NK-92 treated with Interleukin-12 subunit alpha and Interleukin-12 subunit beta, amount 100 ng/mL, for 24 hours (cell line): ENCODE measurements around the gene KCTD18.

Experiments
- DNase-seq: peaks from one replicate; lab custom pipeline; 2025; lab: John Stamatoyannopoulos, UW

KCTD18 gene

GRCh38 chr2:200484934-200485333, 24.9 kb downstream of the KCTD18 start:
- DNase-seq = no peak

- no peak for DNase-seq
Observed at GRCh38 chr2:200483729-200484198, 26.1 kb downstream of the KCTD18 start.

GRCh38 chr2:200482194-200482593, 27.7 kb downstream of the KCTD18 start:
- DNase-seq = no peak

GRCh38 chr2:200479692-200480265, 30.1 kb downstream of the KCTD18 start:
- DNase-seq = no peak

GRCh38 chr2:200477667-200478131, 32.2 kb downstream of the KCTD18 start:
- DNase-seq = no peak

GRCh38 chr2:200476836-200477235, 33.0 kb downstream of the KCTD18 start:
- no peak for DNase-seq

- DNase-seq = no peak
Observed at GRCh38 chr2:200475795-200476194, 34.1 kb downstream of the KCTD18 start.

- DNase-seq = no peak
Observed at GRCh38 chr2:200472853-200473464, 36.9 kb downstream of the KCTD18 start.

- DNase-seq = no peak
Observed at GRCh38 chr2:200471928-200472645, 37.8 kb downstream of the KCTD18 start.

- no peak for DNase-seq
Observed at GRCh38 chr2:200471324-200471848, 38.5 kb downstream of the KCTD18 start.

GRCh38 chr2:200470230-200470629, 39.6 kb downstream of the KCTD18 start:
- no peak for DNase-seq

GRCh38 chr2:200469708-200470211, 40.1 kb downstream of the KCTD18 start:
- DNase-seq = no peak

- DNase-seq = no peak
Observed at GRCh38 chr2:200467806-200468681, 41.8 kb downstream of the KCTD18 start.

GRCh38 chr2:200466425-200467418, 43.1 kb downstream of the KCTD18 start:
- DNase-seq = no peak

- no peak for DNase-seq
Observed at GRCh38 chr2:200463452-200463851, 46.4 kb downstream of the KCTD18 start.

GRCh38 chr2:200461846-200462710, 47.8 kb downstream of the KCTD18 start:
- no peak for DNase-seq

GRCh38 chr2:200459101-200459500, 50.8 kb downstream of the KCTD18 start:
- no peak for DNase-seq

GRCh38 chr2:200456567-200456966, 53.3 kb downstream of the KCTD18 start:
- DNase-seq = no peak

GRCh38 chr2:200455958-200456421, 53.9 kb downstream of the KCTD18 start:
- no peak for DNase-seq
